Endothelial cell of umbilical vein (primary cell): ENCODE results near the gene BTN2A1.

ENCODE experiments used
- CTCF ChIP-seq, 2 donors: IDR thresholded peaks; 1 replicate in 1 of 2; 2 replicates in 1 of 2; pipeline ENCODE4 v1.5.1; 2011; ENCODE audit warnings: low read length in 2 of 2, mild to moderate bottlenecking in 2 of 2, moderate library complexity in 2 of 2, control low read depth in 1 of 2, inconsistent platforms in 1 of 2, low read depth in 1 of 2; ENCODE audit not compliant: insufficient read depth in 1 of 2; ENCODE audit errors: extremely low read depth in 1 of 2
- EZH2 ChIP-seq: IDR thresholded peaks from 2 replicates; pipeline ENCODE4 v1.6.1; 2012; ENCODE audit warnings: borderline replicate concordance, low read depth, mild to moderate bottlenecking, moderate library complexity, low read length, inconsistent platforms; ENCODE audit not compliant: severe bottlenecking
- FOS ChIP-seq: IDR thresholded peaks from 2 replicates; pipeline ENCODE4 v1.6.1; 2011; ENCODE audit warnings: mild to moderate bottlenecking, low read length, moderate library complexity, borderline replicate concordance; ENCODE audit not compliant: insufficient read depth
- JUN ChIP-seq: IDR thresholded peaks from 2 replicates; pipeline ENCODE4 v1.6.1; 2011; ENCODE audit warnings: borderline replicate concordance, low read depth; ENCODE audit not compliant: insufficient read length, insufficient read depth
- MAX ChIP-seq: IDR thresholded peaks from 2 replicates; pipeline ENCODE4 v1.6.1; 2011; ENCODE audit not compliant: insufficient read depth, insufficient read length
- MYC ChIP-seq: IDR thresholded peaks from one replicate; pipeline ENCODE4 v1.6.1; 2011; ENCODE audit warnings: mild to moderate bottlenecking, low read depth, low read length
- POLR2A ChIP-seq: IDR thresholded peaks from 2 replicates; pipeline ENCODE4 v1.6.1; 2012; ENCODE audit warnings: low read depth, mild to moderate bottlenecking, control low read depth, low read length
- POLR2AphosphoS5 ChIP-seq: IDR thresholded peaks from 2 replicates; pipeline ENCODE4 v1.6.1; 2012; ENCODE audit warnings: low read depth, mild to moderate bottlenecking, control low read depth, low read length, moderate library complexity; ENCODE audit not compliant: insufficient read depth

DNA sequence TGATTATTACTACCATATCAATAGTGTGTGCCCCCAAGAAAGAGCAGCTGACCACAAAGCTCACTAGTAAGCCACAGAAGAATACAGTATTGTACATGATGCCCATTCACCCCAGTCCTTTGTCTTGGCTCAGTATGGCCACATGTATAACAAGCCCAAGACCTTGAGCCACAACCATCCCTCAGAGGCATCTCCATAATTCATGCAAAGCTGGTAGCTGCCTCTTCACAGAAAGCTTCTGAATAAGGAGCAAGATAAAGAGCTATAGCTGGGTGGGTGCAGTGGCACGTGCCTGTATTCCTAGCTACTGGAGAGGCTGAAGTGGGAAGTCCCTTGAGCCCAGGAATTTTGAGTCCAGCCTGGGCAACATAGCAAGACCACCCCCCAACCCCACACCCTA is 37.5 kb downstream of the BTN2A1 start:
- TF ChIP-seq CTCF (IDR thresholded peaks at IDR 0.05; ENCODE audit: extremely low read depth in 1 of 2, insufficient read depth in 1 of 2, low read depth in 1 of 2, low read length in 2 of 2), result no peak
- TF ChIP-seq POLR2A, result no peak
- TF ChIP-seq POLR2AphosphoS5, result no peak
- no peak for TF ChIP-seq JUN
- TF ChIP-seq EZH2, result no peak
- no peak for TF ChIP-seq MAX
- no peak for TF ChIP-seq MYC
- TF ChIP-seq FOS, result no peak
